ENCODE data around the gene SSC5D. TPM values are rescaled to one million over a fixed set of nuclear protein-coding genes. Genes with fewer than 3 reads are reported as not detected.

The SSC5D gene
- total RNA-seq, 4 donors from 2014 or later, result 0.64 to 6.2 (median 3.0) TPM

DNA sequence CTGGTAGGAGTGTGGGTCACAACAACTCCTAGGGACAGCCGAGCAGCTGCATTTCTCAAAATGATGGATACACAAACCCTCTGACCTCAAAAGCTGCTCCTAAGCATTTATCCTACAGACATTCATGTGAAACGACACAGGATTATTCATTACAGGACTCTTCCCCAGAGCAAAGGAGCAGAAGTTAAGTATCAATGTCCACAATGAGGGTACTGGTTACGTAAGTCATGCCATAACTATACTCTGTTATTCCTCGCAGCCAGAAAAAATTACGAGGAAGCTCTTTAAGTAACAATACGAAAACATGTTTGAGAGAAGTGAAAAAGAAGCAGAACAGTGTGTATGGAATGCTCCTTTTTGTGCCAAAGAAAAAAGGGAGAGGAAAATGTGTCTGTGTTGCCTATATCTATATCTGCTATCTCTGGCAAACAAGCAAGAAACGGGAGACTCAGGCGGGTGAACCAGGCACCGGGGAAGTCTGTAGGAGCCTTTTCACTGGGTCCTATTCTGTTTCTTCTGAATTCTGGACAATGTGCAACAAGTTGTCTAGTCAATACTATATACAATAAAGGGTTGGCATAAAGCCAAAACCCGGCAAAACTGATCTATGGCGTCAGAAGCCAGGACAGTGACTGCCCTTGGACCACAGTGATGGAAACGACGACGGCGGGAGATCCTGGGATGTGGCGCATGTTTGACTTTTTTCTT, 28.1 kb upstream of the SSC5D start:
- no peak for DNase-seq (ENCODE audit: low spot score in 2 of 2)
- H3K4me3 ChIP-seq (ENCODE audit: low read depth, poor library complexity, severe bottlenecking), result no peak overlapping the region
- TF ChIP-seq CTCF (IDR thresholded peaks at IDR 0.05), result no peak
- no peak for TF ChIP-seq POLR2A (IDR thresholded peaks at IDR 0.05)
- WGBS, 2 donors, result 17 to 23% methylated on average over 16 of the region's 16 CpGs
- intact Hi-C loops (cut with DNase I; ENCODE audit: low total_unique reads), result no loop called here

GRCh38 chr19:55460670-55461258, 27.5 kb upstream of the SSC5D start:
- peak overlapping the region; percentile 55 for H3K4me3 ChIP-seq (ENCODE audit: low read depth, poor library complexity, severe bottlenecking)
- TF ChIP-seq POLR2A (IDR thresholded peaks at IDR 0.05) (no peak), CTCF (IDR thresholded peaks at IDR 0.05) (no peak)
- peak; percentile 85 to 97 for DNase-seq (ENCODE audit: low spot score in 2 of 2)
- intact Hi-C loops (cut with DNase I; ENCODE audit: low total_unique reads), result no loop called here
- 4 to 5% methylated on average over 23 to 24 of the region's 24 CpGs for WGBS, 2 donors

DNA sequence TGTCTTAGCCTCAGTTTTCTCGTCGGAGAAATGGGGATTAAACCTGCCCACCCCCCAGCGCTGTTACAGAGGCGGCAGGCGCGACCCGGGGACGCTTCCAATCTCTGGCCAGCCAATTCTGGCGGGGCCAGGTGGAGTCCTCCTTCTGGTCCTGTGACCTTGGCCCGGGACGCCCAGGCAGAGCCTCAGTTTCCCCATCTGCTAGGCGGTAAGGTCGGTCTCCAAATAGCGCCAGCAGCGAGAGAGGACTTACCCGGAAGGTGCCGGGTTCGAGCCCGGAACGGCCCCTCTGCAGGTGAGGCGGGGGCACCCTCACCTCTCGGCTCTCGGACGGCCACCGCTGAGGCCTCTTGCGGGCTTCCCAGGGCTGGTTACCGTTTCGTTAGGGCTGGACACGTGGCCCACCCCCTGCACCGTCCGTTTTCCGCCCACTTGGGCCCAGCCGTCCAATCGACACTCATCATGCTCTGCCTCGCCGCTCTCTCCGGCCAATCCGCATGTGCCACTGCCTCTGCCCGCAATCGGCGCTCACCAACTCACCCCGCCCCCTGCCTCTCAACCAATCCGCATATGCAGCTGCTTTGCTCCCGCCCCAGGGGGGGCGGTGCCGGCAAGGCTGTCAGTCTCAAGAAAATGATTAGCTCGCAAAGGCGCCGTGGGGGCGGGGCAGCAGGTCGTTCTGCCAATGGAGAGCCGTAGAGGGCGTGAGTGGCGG, 26.8 kb upstream of the SSC5D start, which contains the start of gene ISOC2:
Gene ISOC2 (minus strand): TSS at position 384 of the 715 bp plus-strand sequence. CDS start 5,156 bp downstream, outside the sequence.
- intact Hi-C loops (cut with DNase I; ENCODE audit: low total_unique reads), result no loop called here
- H3K4me3 ChIP-seq (ENCODE audit: low read depth, poor library complexity, severe bottlenecking), result peak within 1 kb of the TSS; percentile 55
- no peak for TF ChIP-seq POLR2A (IDR thresholded peaks at IDR 0.05)
- TF ChIP-seq CTCF (IDR thresholded peaks at IDR 0.05), result no peak
- 1% methylated on average over 42 to 53 of the region's 54 CpGs for WGBS, 2 donors
- peak; percentile 100 for DNase-seq (ENCODE audit: low spot score in 2 of 2)

- intact Hi-C loops (cut with DNase I; ENCODE audit: low total_unique reads), result no loop called here
- WGBS, 2 donors, result 12% methylated on average over 20 to 27 of the region's 27 CpGs
- TF ChIP-seq CTCF (IDR thresholded peaks at IDR 0.05) (no peak), POLR2A (IDR thresholded peaks at IDR 0.05) (peak in 1 of 2 donors; percentile 18)
- DNase-seq (ENCODE audit: low spot score in 2 of 2), result no peak
- peak overlapping the region; percentile 49 for H3K4me3 ChIP-seq (ENCODE audit: low read depth, poor library complexity, severe bottlenecking)
These were observed 26.1 kb upstream of the SSC5D start for GRCh38 chr19:55461974-55462626.

DNA sequence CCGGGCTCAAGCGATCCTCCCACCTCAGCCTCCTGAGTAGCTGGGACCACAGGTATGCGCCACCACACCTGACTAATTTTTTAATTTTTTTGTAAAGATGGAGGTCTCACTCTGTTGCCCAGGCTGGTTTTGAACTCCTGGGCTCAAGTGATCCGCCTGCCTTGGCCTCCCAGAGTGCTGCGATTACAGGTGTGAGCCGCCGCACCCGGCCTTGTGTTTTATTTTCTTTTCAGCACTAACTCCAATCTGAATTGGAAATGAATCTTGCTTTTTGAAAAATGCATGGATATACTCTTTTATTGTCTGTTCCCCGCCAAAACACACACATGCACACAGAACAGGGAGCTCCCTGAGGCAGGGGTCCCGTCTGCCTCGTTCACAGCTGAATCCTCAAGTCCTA, 25.5 kb upstream of the SSC5D start:
- intact Hi-C loops (cut with DNase I; ENCODE audit: low total_unique reads), result no loop called here
- WGBS, 2 donors, result 79 to 80% methylated on average over 11 of the region's 11 CpGs
- no peak for TF ChIP-seq CTCF (IDR thresholded peaks at IDR 0.05)
- DNase-seq (ENCODE audit: low spot score in 2 of 2), result no peak
- no peak overlapping the region for H3K4me3 ChIP-seq (ENCODE audit: low read depth, poor library complexity, severe bottlenecking)
